Measurements from ENCODE around the gene RASA3. TPM values are rescaled to one million over a fixed set of nuclear protein-coding genes. Genes with fewer than 3 reads are reported as not detected.
"Not testable (repeated sequence)": the region's sequence is repeated elsewhere in the genome, so short reads cannot be mapped to it uniquely, and the experiment has no call there.

The RASA3 gene
- total RNA-seq, 1 donor from 2014 or later: 11.2 TPM

DNA sequence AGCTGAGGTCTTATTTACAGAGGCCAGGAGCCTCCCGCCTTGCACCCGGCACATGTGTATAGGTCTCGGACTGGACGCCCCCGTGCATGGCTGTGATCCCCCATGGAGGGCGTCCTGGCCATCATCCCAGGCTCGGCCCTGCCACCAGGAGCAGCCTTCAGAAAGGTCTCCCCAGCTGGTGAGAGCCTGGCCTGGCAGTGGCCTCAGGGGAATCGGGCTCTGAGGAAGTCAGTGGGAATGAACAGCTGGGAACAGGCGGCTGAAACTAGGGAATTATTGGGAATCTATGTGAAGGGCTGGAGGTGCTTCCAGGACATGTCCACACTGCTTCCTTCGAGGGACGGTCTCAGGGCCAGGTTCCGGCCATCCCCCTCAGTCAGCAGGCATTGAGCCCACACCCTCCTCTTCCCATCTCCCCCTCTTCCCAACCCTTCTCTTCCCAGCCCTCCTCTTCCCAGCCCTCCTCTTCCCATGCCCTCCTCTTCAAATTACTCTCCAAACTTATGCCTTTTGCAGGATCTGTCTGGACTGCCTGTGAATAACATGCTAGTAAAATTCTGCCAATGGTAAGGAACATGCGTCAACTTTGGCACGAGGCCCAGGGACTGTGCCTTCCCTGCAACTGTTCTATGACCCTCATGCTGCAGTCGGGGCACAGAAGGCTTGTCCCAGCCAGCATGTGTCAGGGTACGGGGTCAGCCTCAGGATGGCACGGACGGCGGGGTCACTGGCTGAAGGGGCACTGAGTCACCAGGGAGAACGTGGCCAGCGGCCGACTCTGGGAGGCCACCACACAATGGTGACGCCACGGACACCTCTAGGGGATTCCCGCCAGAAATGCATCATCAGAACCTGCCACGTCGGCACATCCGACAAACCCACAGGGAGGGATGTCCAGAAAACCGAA lies 134.3 kb downstream of the RASA3 start:
- DNase-seq: peak; percentile 77
- intact Hi-C loops (cut with DNase I): no loop called here
- peak; percentile 50 for ATAC-seq (ENCODE audit: poor library complexity)

DNA sequence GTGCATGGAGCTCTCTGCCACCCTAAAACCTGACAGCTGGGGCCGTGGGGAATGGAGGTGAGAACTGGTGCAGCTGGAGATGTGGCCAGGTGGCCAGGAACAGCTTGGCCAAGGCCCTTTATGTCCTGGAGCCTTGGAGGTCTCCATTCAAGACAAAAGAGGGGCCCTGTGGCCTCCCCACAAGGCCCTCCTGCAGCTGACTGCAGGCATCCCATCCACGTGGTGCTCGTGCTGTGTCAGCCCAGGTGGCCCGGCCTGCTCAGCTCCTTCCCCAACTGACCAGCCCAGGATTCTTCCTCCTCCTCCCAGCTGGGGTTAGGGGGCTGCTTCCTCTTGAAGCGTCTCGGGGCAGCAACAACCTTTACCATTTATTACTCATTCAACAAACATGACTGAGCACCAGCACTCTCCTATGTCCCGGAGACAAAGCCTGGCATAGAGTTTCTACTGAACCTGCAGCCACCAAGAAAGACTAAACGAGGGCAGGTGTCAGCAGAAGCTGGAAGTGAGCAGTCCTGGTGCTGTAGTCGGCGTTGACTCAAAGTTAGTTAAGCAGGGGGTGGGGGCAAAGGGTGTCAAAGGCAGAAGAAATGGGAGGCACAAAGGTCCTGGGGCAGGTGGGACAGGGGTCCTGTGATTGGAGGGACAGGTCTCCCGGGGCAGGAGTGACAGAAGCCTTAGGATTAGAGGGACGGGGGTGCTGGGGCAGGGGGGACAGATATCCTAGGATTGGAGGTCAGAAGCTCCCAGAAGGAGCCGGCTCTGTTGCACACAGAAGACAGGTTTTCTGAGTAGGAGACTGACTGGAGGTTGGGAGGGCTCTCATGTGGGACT lies 135.3 kb downstream of the RASA3 start:
- intact Hi-C loops (cut with DNase I): no loop called here

DNA sequence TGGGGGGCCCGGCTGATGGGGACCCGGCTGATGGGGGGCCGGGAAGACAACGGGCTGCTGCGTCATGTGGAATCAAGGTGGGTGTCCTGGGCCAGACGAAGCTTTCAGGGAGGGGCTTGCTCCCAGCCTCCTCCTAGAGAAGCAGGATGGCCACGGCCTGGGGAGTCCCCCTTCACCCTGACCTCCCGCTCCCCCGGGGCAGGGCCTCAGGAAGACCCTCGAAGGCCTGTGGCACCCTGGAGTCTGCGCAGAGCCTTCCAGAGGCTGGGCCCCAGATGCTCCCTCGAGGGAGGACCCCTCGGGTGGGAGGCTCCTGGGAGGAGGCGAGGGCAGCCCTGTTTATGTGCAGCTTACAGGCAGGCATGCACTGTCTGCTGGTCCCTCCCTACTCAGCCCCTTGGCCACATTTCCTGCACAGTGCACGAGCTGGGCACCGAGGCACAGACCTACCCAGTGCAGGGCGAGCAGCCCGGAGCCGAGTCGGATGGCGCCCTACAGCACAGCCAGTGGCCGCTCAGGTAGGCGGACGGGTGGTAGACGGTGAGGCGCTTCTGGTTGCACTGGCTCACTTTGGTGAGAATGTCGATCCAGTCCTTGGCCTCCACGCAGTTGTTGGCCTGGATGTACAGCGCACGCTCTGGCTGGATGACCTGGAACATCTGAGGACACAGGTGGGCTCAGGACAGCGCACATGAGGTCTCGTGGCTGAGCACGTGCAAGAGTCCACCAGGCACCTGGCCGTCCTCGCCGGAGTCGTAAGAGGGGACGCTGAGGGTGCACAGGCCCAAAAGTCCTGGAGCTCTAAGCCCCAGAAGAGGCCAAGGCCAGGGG lies 136.1 kb downstream of the RASA3 start:
- peak; percentile 29 for DNase-seq
- intact Hi-C loops (cut with DNase I): no loop called here
- ATAC-seq (ENCODE audit: poor library complexity): no peak

More for the DNA sequence above, 135.3 kb downstream of the RASA3 start:
- peak; percentile 30 for DNase-seq
- no peak for ATAC-seq (ENCODE audit: poor library complexity)

DNA sequence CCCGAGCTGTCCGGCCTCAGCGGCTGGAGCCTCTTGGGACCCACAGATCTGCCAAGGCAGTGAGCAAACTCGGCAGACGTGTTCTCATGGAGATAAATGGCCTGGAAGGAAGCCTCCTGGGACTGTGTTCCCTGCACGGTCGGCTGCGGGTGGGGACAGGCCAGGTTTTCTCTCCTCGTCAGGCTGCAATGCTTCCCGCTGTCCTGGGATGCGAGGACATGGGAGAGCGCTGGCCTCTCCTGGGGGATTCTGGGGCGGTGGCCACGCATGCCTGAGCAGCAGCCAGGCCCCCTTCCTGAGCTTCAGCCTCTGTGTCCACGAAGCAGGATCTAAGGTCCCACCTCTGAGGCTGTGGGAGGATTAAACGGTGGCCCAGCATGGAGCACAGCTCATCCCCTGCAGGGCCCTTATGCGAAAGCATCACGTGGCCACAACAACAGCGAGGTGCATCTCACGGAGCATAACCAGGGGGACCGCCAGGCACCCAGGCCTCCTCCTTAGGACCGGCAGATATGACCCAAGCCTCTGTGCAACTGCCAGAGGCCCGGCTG lies 137.3 kb downstream of the RASA3 start:
- intact Hi-C loops (cut with DNase I): no loop called here
- DNase-seq (peak; percentile 39), ATAC-seq (ENCODE audit: poor library complexity) (no peak)

DNA sequence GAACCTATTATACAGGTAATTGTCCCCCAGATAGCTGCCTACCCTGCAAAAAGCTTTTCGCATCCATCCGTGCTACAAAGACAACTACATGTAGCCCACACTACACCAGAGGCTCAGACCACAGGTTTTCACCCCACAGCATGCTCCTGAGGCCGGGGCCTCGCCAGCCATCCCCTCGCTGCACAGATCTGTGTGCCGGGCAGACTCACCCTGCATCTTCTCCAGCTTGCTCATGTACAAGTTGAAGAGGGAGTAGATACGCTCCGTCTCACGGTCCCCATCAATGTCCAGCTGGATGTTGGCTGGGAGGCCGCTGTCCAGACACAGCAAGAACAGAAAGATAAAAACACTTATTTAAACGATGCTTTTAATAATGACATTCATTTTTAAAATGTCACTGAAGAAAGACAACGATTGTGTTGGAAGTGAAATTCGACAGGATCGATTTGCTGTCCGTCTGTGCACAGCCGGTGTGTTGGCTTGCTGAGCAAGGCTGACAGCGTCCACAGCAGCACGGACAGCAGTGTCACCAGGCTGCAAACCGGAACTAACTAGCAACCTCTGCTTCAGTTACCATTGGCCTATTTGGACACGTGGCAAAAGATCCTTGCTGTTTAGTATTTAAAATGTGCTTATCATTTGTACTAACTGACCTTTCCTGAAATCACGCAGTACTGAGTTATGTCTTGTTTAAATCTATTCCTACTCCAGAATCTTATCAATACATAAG lies 140.0 kb downstream of the RASA3 start:
- intact Hi-C loops (cut with DNase I): no loop called here
- ATAC-seq (ENCODE audit: poor library complexity) (peak; percentile 68), DNase-seq (peak; percentile 41)

DNA sequence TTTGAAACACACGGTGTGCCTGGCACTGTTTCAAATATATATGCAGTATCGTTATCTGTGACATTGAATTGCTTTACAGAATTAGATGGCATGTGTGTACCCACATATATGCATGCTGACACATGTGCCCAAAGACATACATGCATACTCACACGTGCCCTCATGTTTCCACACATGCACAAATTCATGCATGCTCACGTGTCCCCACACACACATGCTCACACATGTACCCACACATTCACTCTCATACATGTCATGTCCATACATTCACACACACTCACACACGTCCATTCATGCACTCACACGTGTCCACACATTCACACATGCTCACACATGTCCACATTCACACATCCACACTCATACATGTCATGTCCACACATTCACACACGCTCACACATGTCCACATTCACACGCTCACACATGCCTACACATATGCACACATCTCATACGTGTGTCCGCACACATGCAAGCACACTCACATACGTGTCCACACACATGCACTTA lies 140.7 kb downstream of the RASA3 start:
- intact Hi-C loops (cut with DNase I): no loop called here
- no peak for DNase-seq
- no peak for ATAC-seq (ENCODE audit: poor library complexity)

DNA sequence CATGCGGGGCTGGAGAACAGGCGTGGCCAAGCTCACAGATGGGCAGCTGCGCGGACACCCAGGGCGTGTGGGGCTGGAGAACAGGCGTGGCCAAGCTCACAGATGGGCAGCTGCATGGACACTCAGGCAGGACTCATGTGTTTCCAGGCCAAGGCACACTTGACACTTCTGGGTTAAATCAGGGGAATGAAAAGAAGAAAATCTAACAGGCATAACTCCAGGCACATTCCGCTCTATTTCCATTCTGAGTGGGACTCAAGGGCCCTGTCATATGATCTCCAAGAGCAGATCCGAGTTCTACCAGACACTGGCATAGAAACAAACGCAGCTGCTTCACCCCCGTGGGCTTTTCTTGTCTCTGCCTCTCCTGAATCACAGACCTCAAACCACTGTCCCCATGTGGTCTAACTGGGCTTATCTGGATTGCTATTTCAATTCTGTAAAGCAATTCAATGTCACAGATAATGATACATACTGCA lies 141.2 kb downstream of the RASA3 start:
- peak; percentile 81 for ATAC-seq (ENCODE audit: poor library complexity)
- peak; percentile 35 for DNase-seq
- intact Hi-C loops (cut with DNase I): no loop called here

DNA sequence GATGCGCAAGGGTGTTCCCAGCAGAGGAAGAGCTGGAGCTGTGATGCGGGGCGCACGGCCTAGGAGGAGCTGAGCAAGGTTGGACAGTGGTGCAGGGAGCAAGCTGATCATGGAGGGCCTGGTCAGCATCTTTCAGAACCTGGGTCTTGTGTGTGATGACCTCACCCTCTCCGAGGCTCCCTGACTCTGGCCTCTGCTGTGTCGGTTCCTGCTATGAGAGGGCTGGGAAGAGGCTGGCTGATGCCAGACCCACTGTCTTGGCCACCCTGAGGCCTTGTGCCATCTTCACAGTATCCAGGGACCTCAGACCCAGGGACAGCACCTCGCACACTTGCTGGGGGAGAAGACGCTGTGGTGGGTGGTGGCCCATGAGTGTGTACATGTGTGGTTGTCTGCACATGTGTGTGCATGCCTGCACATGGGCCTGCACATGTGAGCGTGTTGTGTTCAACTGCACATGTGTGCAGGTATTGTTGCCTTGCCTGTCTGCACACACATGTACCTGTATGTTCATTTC lies 142.0 kb downstream of the RASA3 start:
- DNase-seq (peak; percentile 31), ATAC-seq (ENCODE audit: poor library complexity) (no peak)
- intact Hi-C loops (cut with DNase I): no loop called here

DNA sequence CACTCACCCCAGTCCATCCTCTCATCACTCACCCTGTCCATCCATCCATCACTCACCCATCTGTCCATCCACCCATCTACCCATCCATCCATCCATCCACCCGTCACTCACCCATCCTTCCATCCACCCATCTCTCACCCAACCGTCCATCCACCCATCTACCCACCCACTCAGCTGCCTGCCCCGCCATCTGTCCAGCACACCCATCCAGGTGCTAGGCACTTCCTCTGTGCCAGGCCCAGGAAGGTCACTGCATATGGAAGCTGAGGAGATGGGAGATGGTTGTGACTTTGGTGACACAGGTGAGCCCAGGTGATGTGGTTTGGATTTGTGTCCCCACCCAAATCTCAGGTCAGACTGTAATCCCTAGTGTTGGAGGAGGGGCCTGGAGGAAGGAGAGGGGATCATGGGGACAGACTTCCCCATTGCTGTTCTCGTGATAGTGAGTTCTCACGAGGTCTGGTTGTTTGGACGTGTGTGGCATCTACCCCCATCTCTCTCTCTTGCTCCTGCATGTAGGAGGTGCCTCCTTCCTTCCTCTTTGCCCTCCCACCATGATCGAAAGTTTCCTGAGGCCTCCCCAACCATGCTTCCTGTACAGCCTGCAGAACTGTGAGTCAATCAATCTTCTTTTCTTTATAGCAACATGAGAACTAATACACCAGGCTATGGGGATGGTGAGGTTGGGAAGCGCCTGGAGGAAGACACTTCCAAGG lies 142.7 kb downstream of the RASA3 start:
- peak; percentile 8 for DNase-seq
- intact Hi-C loops (cut with DNase I): no loop called here
- no peak for ATAC-seq (ENCODE audit: poor library complexity)

DNA sequence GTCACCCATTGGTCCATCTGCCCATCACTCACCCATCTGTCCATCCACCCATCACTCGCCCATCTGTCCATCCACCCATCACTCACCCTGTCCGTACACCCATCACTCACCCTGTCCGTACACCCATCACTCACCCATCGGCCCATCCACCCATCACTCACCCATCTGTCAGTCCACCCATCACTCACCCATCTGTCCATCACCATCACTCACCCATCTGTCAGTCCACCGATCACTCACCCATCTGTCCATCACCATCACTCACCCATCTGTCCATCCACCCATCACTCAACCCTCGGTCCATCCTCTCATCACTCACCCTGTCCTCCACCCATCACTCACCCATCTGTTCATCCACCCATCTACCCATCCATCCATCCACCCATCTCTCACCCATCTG lies 143.6 kb downstream of the RASA3 start:
- not testable (repeated sequence) for ATAC-seq (ENCODE audit: poor library complexity)
- peak; percentile 3 for DNase-seq

DNA sequence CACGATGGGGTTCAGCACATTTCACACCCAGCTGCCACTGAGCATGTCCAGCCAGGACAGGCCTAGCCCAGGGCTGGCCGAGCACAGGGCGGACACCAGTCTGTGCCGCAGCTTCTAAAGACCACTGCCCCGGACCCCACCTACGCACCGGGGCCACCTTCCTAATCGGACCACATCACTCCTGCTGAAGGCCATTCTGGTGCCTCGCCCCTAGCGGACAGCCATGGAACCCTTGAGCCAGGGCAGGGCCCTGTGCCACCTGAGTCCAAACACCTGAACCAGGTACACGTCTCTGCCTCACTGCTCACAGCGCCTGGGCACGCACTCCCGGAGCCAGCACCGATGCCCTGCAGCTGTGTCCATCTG lies 150.1 kb downstream of the RASA3 start:
- ATAC-seq (ENCODE audit: poor library complexity) (no peak), DNase-seq (no peak)
- intact Hi-C loops (cut with DNase I): no loop called here

More for the DNA sequence above, 143.6 kb downstream of the RASA3 start:
- intact Hi-C loops (cut with DNase I): not testable (repeated sequence)

DNA sequence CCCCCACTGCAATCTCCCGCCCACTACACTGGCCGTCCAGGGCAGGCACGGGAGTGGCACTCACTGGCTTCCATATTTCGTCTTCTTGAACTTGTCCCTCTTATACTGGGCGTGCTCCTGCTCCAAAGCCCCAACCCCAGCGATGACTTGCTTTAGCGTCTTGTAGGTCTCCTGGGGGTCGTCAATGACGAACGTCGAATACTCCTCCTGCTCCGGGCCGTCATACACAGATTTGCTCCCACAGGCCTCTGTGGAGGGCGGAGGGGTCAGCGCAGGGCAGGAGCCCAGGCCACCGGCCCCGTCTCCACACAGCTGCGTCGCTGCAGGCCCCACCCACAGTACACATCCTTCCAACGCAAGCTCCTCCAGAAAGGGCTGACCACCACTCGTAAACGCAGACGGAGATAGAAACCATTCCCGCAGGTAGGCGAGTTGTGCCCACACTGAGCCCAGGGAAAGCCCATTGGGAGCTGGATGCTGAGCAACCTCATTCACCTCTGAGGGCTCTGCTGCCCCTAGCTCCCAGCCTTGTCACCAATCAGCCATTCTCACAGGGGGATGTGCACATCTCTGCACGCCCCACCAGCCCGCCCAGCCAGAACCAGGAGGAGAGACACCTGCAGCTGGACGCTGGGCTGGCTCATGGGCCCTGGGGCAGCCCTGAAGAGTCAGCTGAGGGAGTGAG lies 150.7 kb downstream of the RASA3 start:
- intact Hi-C loops (cut with DNase I): no loop called here
- ATAC-seq (ENCODE audit: poor library complexity) (no peak), DNase-seq (peak; percentile 35)

DNA sequence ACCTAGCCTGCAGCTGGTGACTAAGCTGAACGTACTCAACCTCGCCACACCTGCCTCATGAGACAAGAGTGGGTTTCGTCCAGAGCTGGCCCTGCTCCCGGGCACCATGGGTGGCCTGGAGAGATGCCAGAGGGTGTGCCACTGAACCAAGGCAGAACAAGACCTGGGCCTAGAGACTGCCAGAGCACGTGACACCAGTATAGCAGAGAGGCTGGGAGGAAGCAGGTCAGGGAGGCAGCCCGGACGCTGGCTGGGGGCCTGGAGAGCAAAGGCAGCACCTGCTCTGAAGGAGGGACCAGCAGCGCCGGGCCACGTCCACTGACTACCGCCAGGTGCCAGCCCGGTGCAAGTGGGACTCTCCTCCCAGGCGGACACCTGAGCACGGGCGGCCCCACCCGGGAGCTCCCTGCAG lies 151.2 kb downstream of the RASA3 start:
- intact Hi-C loops (cut with DNase I): no loop called here
- peak; percentile 82 for ATAC-seq (ENCODE audit: poor library complexity)
- DNase-seq: peak; percentile 66

DNA sequence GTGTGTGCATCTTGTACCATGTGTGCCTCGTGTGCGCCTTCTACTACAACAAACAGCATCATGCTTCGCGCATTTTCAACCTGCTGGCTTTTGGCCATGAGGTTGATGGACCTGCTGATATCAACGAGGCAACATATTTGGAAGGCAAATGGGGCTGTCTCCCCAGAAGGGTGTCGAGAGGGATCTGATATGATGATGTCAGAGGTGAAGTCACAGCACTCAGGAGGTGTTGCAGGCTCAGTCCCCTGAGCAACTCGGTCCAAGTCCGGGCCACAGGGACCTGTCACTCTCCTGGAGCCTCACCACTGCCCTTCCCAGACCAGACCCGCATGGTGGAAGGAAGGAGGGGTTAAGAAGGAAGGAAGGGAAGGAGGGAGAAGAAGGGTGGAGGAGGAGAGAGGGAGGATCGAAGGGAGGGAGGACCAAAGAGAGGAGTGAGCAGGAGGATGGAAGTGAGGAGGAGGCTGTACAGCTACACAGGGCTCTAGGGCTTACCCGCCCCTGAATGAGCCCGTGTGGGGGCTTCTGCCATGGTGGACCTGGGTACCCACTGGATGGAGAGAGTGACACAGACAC lies 151.8 kb downstream of the RASA3 start:
- ATAC-seq (ENCODE audit: poor library complexity): peak; percentile 10
- peak; percentile 13 for DNase-seq
- intact Hi-C loops (cut with DNase I): no loop called here

DNA sequence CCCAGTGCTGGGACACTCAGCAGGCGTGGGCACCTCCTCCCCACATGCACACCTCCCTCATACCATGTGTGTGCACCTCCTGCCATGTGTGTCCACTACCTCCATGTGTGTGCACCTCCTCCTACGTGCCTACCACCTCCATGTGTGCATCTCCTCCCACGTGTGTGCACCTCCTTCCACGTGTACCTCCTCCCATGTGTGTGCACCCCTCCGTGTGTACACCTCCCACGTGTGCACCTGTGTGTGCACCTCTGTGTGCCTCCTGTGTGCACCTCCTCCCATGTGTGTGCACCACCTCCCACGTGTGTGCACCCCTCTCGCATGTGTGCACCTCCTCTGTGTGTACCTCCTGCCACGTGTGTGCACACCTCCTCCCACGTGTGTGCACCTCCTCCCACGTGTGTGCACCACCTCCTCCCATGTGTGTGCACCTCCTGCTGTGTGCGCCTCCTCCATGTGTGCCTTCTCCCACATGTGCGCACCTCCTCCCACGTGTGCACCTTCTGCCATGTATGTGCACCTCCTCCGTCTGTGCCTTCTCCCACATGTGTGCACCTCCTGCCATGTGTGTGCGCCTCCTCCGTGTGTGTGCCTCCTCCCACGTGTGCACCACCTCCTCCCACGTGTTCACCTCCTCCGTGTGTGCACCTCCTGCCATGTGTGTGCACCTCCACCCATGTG lies 152.5 kb downstream of the RASA3 start:
- ATAC-seq (ENCODE audit: poor library complexity) (no peak), DNase-seq (peak; percentile 25)

More for the DNA sequence above, 152.5 kb downstream of the RASA3 start:
- intact Hi-C loops (cut with DNase I): no loop called here
